Measurements from ENCODE around the gene COL5A1. TPM values are rescaled to one million over a fixed set of nuclear protein-coding genes. Genes with fewer than 3 reads are reported as not detected.

The COL5A1 gene
- total and polyA plus RNA-seq, 2 experiments from 2014 or later, result 211 to 812 TPM

- Histone ChIP-seq H3K4me3 (no peak overlapping the region), H3K4me2 (ENCODE audit: unreplicated experiment) (no peak overlapping the region), H3K9me3 (ENCODE audit: low read depth) (no peaks in the 10 kb centered on the region), H3K4me1 (ENCODE audit: insufficient read depth) (no peaks in the 10 kb centered on the region), H3K9me2 (ENCODE audit: insufficient read depth) (no peaks in the 10 kb centered on the region), H3K27me3 (replicated peaks; ENCODE audit: insufficient read depth) (no peaks in the 10 kb centered on the region), H3F3A (ENCODE audit: insufficient read depth) (peaks cover 47% of the 10 kb centered on the region), H3K27ac (peak overlapping the region; percentile 29), H3K36me3 (ENCODE audit: low read depth) (peaks cover 61% of the 10 kb centered on the region), H2AFZ (no peak overlapping the region), H3K79me2 (ENCODE audit: insufficient read depth) (peaks cover 78% of the 10 kb centered on the region), H4K20me1 (ENCODE audit: insufficient read depth) (no peaks in the 10 kb centered on the region), H3K9ac (0 out of 2 replicates have a peak overlapping the region, but pooled peaks have one; percentile 2)
- no peak for DNase-seq
- in situ Hi-C loops (cut with MboI), result no loop called here
- WGBS, 2 experiments (ENCODE audit: low coverage in 1 of 2, low lambda C conversion rate in 2 of 2, missing lambda C conversion rate in 2 of 2), result 77 to 79% methylated on average over 8 of the region's 8 CpGs
- no peak for TF ChIP-seq EZH2 (IDR thresholded peaks at IDR 0.05; ENCODE audit: insufficient read depth, poor library complexity, severe bottlenecking)
- no peak for TF ChIP-seq EZH2phosphoT487 (IDR thresholded peaks at IDR 0.05; ENCODE audit: insufficient read depth, low read depth)
Measured at GRCh38 chr9:134779640-134780039, 138.0 kb downstream of the COL5A1 start.

- peaks cover 45% of the 10 kb centered on the region for H3F3A ChIP-seq (ENCODE audit: insufficient read depth)
- no peak overlapping the region for H3K4me2 ChIP-seq (ENCODE audit: unreplicated experiment)
- in situ Hi-C loops (cut with MboI), result no loop called here
- H2AFZ ChIP-seq, result no peak overlapping the region
- DNase-seq, result no peak
- H3K36me3 ChIP-seq (ENCODE audit: low read depth), result peaks cover 52% of the 10 kb centered on the region; the same call in 1 of the 2 replicates
- no peaks in the 10 kb centered on the region for H3K27me3 ChIP-seq (replicated peaks; ENCODE audit: insufficient read depth)
- TF ChIP-seq EZH2 (IDR thresholded peaks at IDR 0.05; ENCODE audit: insufficient read depth, poor library complexity, severe bottlenecking) (no peak), EZH2phosphoT487 (IDR thresholded peaks at IDR 0.05; ENCODE audit: insufficient read depth, low read depth) (no peak)
- WGBS, 2 experiments (ENCODE audit: low coverage in 1 of 2, low lambda C conversion rate in 2 of 2, missing lambda C conversion rate in 2 of 2), result 81 to 85% methylated on average over 26 to 28 of the region's 28 CpGs
- no peak overlapping the region for H3K4me3 ChIP-seq
- no peaks in the 10 kb centered on the region for H3K9me2 ChIP-seq (ENCODE audit: insufficient read depth)
- H3K4me1 ChIP-seq (ENCODE audit: insufficient read depth), result no peaks in the 10 kb centered on the region
- H4K20me1 ChIP-seq (ENCODE audit: insufficient read depth), result no peaks in the 10 kb centered on the region
- no peak overlapping the region for H3K27ac ChIP-seq
- H3K9me3 ChIP-seq (ENCODE audit: low read depth), result no peaks in the 10 kb centered on the region
- peaks cover 57% of the 10 kb centered on the region for H3K79me2 ChIP-seq (ENCODE audit: insufficient read depth)
- no peak overlapping the region for H3K9ac ChIP-seq
Measured at GRCh38 chr9:134781591-134782302, 140.1 kb downstream of the COL5A1 start.

GRCh38 chr9:134782921-134783698 is 141.5 kb downstream of the COL5A1 start:
- H3F3A ChIP-seq (ENCODE audit: insufficient read depth), result peaks cover 54% of the 10 kb centered on the region
- in situ Hi-C loops (cut with MboI), result no loop called here
- H3K4me1 ChIP-seq (ENCODE audit: insufficient read depth), result no peaks in the 10 kb centered on the region
- no peak overlapping the region for H3K4me2 ChIP-seq (ENCODE audit: unreplicated experiment)
- H2AFZ ChIP-seq, result no peak overlapping the region
- H3K36me3 ChIP-seq (ENCODE audit: low read depth), result peaks cover 65% of the 10 kb centered on the region
- peaks cover 50% of the 10 kb centered on the region for H3K79me2 ChIP-seq (ENCODE audit: insufficient read depth)
- H3K9me3 ChIP-seq (ENCODE audit: low read depth), result no peaks in the 10 kb centered on the region
- 75 to 76% methylated on average over 33 of the region's 33 CpGs for WGBS, 2 experiments (ENCODE audit: low coverage in 1 of 2, low lambda C conversion rate in 2 of 2, missing lambda C conversion rate in 2 of 2)
- DNase-seq, result no peak
- TF ChIP-seq EZH2phosphoT487 (IDR thresholded peaks at IDR 0.05; ENCODE audit: insufficient read depth, low read depth), result no peak
- TF ChIP-seq EZH2 (IDR thresholded peaks at IDR 0.05; ENCODE audit: insufficient read depth, poor library complexity, severe bottlenecking), result no peak
- H3K9ac ChIP-seq, result no peak overlapping the region
- peak overlapping the region; percentile 10; the same call in 1 of the 2 replicates for H3K27ac ChIP-seq
- H4K20me1 ChIP-seq (ENCODE audit: insufficient read depth), result no peaks in the 10 kb centered on the region
- H3K9me2 ChIP-seq (ENCODE audit: insufficient read depth), result no peaks in the 10 kb centered on the region
- H3K4me3 ChIP-seq, result no peak overlapping the region
- no peaks in the 10 kb centered on the region for H3K27me3 ChIP-seq (replicated peaks; ENCODE audit: insufficient read depth)

- Histone ChIP-seq H3K79me2 (ENCODE audit: insufficient read depth) (peaks cover 47% of the 10 kb centered on the region), H4K20me1 (ENCODE audit: insufficient read depth) (no peaks in the 10 kb centered on the region), H3K4me2 (ENCODE audit: unreplicated experiment) (no peak overlapping the region), H3F3A (ENCODE audit: insufficient read depth) (peaks cover 52% of the 10 kb centered on the region), H3K4me3 (no peak overlapping the region), H3K9me2 (ENCODE audit: insufficient read depth) (no peaks in the 10 kb centered on the region), H3K36me3 (ENCODE audit: low read depth) (peaks cover 66% of the 10 kb centered on the region), H3K4me1 (ENCODE audit: insufficient read depth) (no peaks in the 10 kb centered on the region), H3K27ac (peak overlapping the region; percentile 10; the same call in 1 of the 2 replicates), H3K9me3 (ENCODE audit: low read depth) (no peaks in the 10 kb centered on the region), H3K27me3 (replicated peaks; ENCODE audit: insufficient read depth) (no peaks in the 10 kb centered on the region), H3K9ac (no peak overlapping the region), H2AFZ (no peak overlapping the region)
- DNase-seq, result peak; percentile 47
- TF ChIP-seq EZH2phosphoT487 (IDR thresholded peaks at IDR 0.05; ENCODE audit: insufficient read depth, low read depth), result no peak
- TF ChIP-seq EZH2 (IDR thresholded peaks at IDR 0.05; ENCODE audit: insufficient read depth, poor library complexity, severe bottlenecking), result no peak
- in situ Hi-C loops (cut with MboI), result no loop called here
- 54 to 59% methylated on average over 12 of the region's 12 CpGs for WGBS, 2 experiments (ENCODE audit: low coverage in 1 of 2, low lambda C conversion rate in 2 of 2, missing lambda C conversion rate in 2 of 2)
Measured at GRCh38 chr9:134783699-134784039, 142.1 kb downstream of the COL5A1 start.
